ENCODE results near the gene ASGR2.
"Not testable (repeated sequence)": the region's sequence is repeated elsewhere in the genome, so short reads cannot be mapped to it uniquely, and the experiment has no call there.

The ASGR2 gene

GRCh38 chr17:7114241-7114874 is at the start of gene ASGR2:
Gene ASGR2, minus strand, starts transcription at chr17:7114822. Its CDS starts 582 bp downstream, at chr17:7114240.
- DNase-seq (ENCODE audit: extremely low read depth, low read depth), result no peak

GRCh38 chr17:7159571-7159970 is 44.9 kb upstream of the ASGR2 start:
- DNase-seq (ENCODE audit: extremely low read depth, low read depth); H3K4me3 ChIP-seq (replicated peaks; ENCODE audit: low read depth, low read length): not testable (repeated sequence)

More at GRCh38 chr17:7114241-7114874, at the start of gene ASGR2:
- H3K4me3 ChIP-seq (replicated peaks; ENCODE audit: low read depth, low read length), result no peak within 1 kb of the TSS
- no peak for TF ChIP-seq CTCF (IDR thresholded peaks at IDR 0.05; ENCODE audit: low read depth, low read length, missing control alignments)

GRCh38 chr17:7158424-7158823 is 43.8 kb upstream of the ASGR2 start:
- not testable (repeated sequence) for DNase-seq (ENCODE audit: extremely low read depth, low read depth); H3K4me3 ChIP-seq (replicated peaks; ENCODE audit: low read depth, low read length)

GRCh38 chr17:7156342-7156940 is 41.8 kb upstream of the ASGR2 start:
- no peak overlapping the region for H3K4me3 ChIP-seq (replicated peaks; ENCODE audit: low read depth, low read length)
- no peak for DNase-seq (ENCODE audit: extremely low read depth, low read depth)
- TF ChIP-seq CTCF (IDR thresholded peaks at IDR 0.05; ENCODE audit: low read depth, low read length, missing control alignments), result no peak

GRCh38 chr17:7147772-7148171 is 33.1 kb upstream of the ASGR2 start:
- H3K4me3 ChIP-seq (replicated peaks; ENCODE audit: low read depth, low read length), result no peak overlapping the region
- no peak for DNase-seq (ENCODE audit: extremely low read depth, low read depth)
- TF ChIP-seq CTCF (IDR thresholded peaks at IDR 0.05; ENCODE audit: low read depth, low read length, missing control alignments), result no peak

- no peak for TF ChIP-seq CTCF (IDR thresholded peaks at IDR 0.05; ENCODE audit: low read depth, low read length, missing control alignments)
- no peak overlapping the region for H3K4me3 ChIP-seq (replicated peaks; ENCODE audit: low read depth, low read length)
- DNase-seq (ENCODE audit: extremely low read depth, low read depth), result no peak
These were observed 31.5 kb upstream of the ASGR2 start for GRCh38 chr17:7146115-7146514.

- no peak for TF ChIP-seq CTCF (IDR thresholded peaks at IDR 0.05; ENCODE audit: low read depth, low read length, missing control alignments)
- H3K4me3 ChIP-seq (replicated peaks; ENCODE audit: low read depth, low read length), result no peak overlapping the region
- DNase-seq (ENCODE audit: extremely low read depth, low read depth), result no peak
These were observed 29.6 kb upstream of the ASGR2 start for GRCh38 chr17:7144213-7144612.

- DNase-seq (ENCODE audit: extremely low read depth, low read depth), result no peak
- TF ChIP-seq CTCF (IDR thresholded peaks at IDR 0.05; ENCODE audit: low read depth, low read length, missing control alignments), result no peak
- no peak overlapping the region for H3K4me3 ChIP-seq (replicated peaks; ENCODE audit: low read depth, low read length)
These were observed 27.2 kb upstream of the ASGR2 start for GRCh38 chr17:7141824-7142223.
